SU-DHL-6 (cell line): Measurements from ENCODE around the gene TCF12.

Experiments
- EZH2phosphoT487 ChIP-seq: fragments of 200-600 bp; sonication (generic), shearing (Covaris generic); conservative IDR thresholded peaks from 2 replicates; pipeline ENCODE4 v1.6.1; 2018; ENCODE audit warnings: mild to moderate bottlenecking, antibody characterized with exemption, low read length, moderate library complexity, mixed read lengths
- TF ChIP-seq, protein P1 (sequence below): fragments of 200-600 bp; sonication (generic); IDR thresholded peaks from one replicate; pipeline ENCODE4 v1.5.1; 2017; ENCODE audit warnings: antibody characterized with exemption, mild to moderate bottlenecking, low read length, moderate library complexity; ENCODE audit not compliant: insufficient read depth, poor library complexity, severe bottlenecking

GRCh38 chr15:57038496-57038895 is 120.1 kb downstream of the TCF12 start:
- TF ChIP-seq, protein P1, sequence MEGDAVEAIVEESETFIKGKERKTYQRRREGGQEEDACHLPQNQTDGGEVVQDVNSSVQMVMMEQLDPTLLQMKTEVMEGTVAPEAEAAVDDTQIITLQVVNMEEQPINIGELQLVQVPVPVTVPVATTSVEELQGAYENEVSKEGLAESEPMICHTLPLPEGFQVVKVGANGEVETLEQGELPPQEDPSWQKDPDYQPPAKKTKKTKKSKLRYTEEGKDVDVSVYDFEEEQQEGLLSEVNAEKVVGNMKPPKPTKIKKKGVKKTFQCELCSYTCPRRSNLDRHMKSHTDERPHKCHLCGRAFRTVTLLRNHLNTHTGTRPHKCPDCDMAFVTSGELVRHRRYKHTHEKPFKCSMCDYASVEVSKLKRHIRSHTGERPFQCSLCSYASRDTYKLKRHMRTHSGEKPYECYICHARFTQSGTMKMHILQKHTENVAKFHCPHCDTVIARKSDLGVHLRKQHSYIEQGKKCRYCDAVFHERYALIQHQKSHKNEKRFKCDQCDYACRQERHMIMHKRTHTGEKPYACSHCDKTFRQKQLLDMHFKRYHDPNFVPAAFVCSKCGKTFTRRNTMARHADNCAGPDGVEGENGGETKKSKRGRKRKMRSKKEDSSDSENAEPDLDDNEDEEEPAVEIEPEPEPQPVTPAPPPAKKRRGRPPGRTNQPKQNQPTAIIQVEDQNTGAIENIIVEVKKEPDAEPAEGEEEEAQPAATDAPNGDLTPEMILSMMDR: no peak
- TF ChIP-seq EZH2phosphoT487: no peak
